AG09319 (cell line): ENCODE results near the gene SYCE1L.

Source experiments
- DNase-seq: peaks from one replicate; pipeline ENCODE4 v3.0.0-alpha.2; 2010; ENCODE audit warnings: low read depth; ENCODE audit errors: extremely low read depth
- CTCF ChIP-seq: IDR thresholded peaks from 2 replicates; pipeline ENCODE4 v1.5.1; 2011; ENCODE audit warnings: low read depth, mild to moderate bottlenecking, inconsistent platforms, low read length, moderate library complexity

SYCE1L gene

GRCh38 chr16:77190478-77191258, 8.5 kb upstream of the SYCE1L start, which contains the start of gene MON1B:
Gene MON1B (plus strand): TSS chr16:77191190. CDS start chr16:77191486, 296 bp downstream.
- peak; percentile 98 for DNase-seq
- TF ChIP-seq CTCF: no peak

- TF ChIP-seq CTCF: no peak
- no peak for DNase-seq
Observed at GRCh38 chr16:77191259-77191969, 7.8 kb upstream of the SYCE1L start.

- no peak for TF ChIP-seq CTCF
- DNase-seq: no peak
Observed at GRCh38 chr16:77193377-77193776, 5.8 kb upstream of the SYCE1L start.

- TF ChIP-seq CTCF: no peak
Observed at GRCh38 chr16:77194295-77195231, 4.6 kb upstream of the SYCE1L start.

GRCh38 chr16:77195411-77195810, 3.8 kb upstream of the SYCE1L start:
- no peak for TF ChIP-seq CTCF
- DNase-seq: no peak

More at GRCh38 chr16:77194295-77195231, 4.6 kb upstream of the SYCE1L start:
- no peak for DNase-seq

- no peak for TF ChIP-seq CTCF
Observed at GRCh38 chr16:77197747-77198146, 1.5 kb upstream of the SYCE1L start.

More at GRCh38 chr16:77197747-77198146, 1.5 kb upstream of the SYCE1L start:
- no peak for DNase-seq
